A673 (cell line): ENCODE results near the gene ANKRD11. TPM values are rescaled to one million over a fixed set of nuclear protein-coding genes. Genes with fewer than 3 reads are reported as not detected.

Experiments
- BruUV-seq: library from RNA; stranded (reverse); fragments of 400-500 nt; replicated peaks from 2 replicates; lab custom pipeline; 2021; lab: Mats Ljungman, UMichigan
- CTCF ChIA-PET: fragments of 300-600 bp; sonication (Branson Sonifier 250); formaldehyde crosslinking; loops from one replicate; lab custom pipeline; 2022; ENCODE audit warnings: antibody characterized with exemption; lab: Charles Lee
- POLR2A ChIA-PET: fragments of 300-600 bp; sonication (Branson Sonifier 250); formaldehyde crosslinking; loops from one replicate; lab custom pipeline; 2022; ENCODE audit warnings: antibody characterized with exemption; ENCODE audit not compliant: low non-redundant PET; lab: Charles Lee
- DNase-seq: peaks from one replicate; pipeline ENCODE4 v3.0.0-alpha.2; 2015; ENCODE audit warnings: low spot score
- H3K27ac ChIP-seq: fragments of 200-600 bp; sonication (generic); 2 replicates; pipeline ENCODE4 v1.5.1; 2016; ENCODE audit warnings: mixed run types, low read depth, mild to moderate bottlenecking, mixed read lengths, antibody characterized with exemption, low read length; ENCODE audit not compliant: poor library complexity, severe bottlenecking
- H3K27me3 ChIP-seq: fragments of 200-600 bp; sonication (generic); replicated peaks from 2 replicates; pipeline ENCODE4 v1.6.1; 2017; ENCODE audit warnings: mixed run types, low read depth, mild to moderate bottlenecking, mixed read lengths, antibody characterized with exemption, low read length; ENCODE audit not compliant: insufficient read depth, poor library complexity
- H3K36me3 ChIP-seq: fragments of 200-600 bp; sonication (generic); 2 replicates; pipeline ENCODE4 v1.6.1; 2016; ENCODE audit warnings: mixed run types, mild to moderate bottlenecking, mixed read lengths, antibody characterized with exemption, low read length; ENCODE audit not compliant: insufficient read depth, poor library complexity, severe bottlenecking
- H3K4me1 ChIP-seq: fragments of 200-600 bp; sonication (generic); 2 replicates; pipeline ENCODE4 v1.6.1; 2017; ENCODE audit warnings: mixed run types, mild to moderate bottlenecking, mixed read lengths, antibody characterized with exemption, low read length; ENCODE audit not compliant: insufficient read depth, poor library complexity, severe bottlenecking
- H3K4me3 ChIP-seq: fragments of 200-600 bp; sonication (generic); 2 replicates; pipeline ENCODE4 v1.5.1; 2016; ENCODE audit warnings: low read depth, mixed run types, mild to moderate bottlenecking, mixed read lengths, low read length; ENCODE audit not compliant: poor library complexity, severe bottlenecking
- H3K9me3 ChIP-seq: fragments of 200-600 bp; sonication (generic); 2 replicates; pipeline ENCODE4 v1.6.1; 2016; ENCODE audit warnings: mixed run types, low read depth, mild to moderate bottlenecking, mixed read lengths, antibody characterized with exemption, low read length; ENCODE audit not compliant: poor library complexity, severe bottlenecking
- EZH2 ChIP-seq: fragments of 200-600 bp; sonication (generic); IDR thresholded peaks from 2 replicates; pipeline ENCODE4 v1.6.1; 2017; ENCODE audit warnings: borderline replicate concordance, low read depth, mild to moderate bottlenecking, mixed read lengths, antibody characterized with exemption, low read length; ENCODE audit not compliant: poor library complexity, severe bottlenecking
- intact Hi-C: fragments of 100-400 bp; cut with micrococcal nuclease; formaldehyde crosslinking; loops from one replicate; pipeline ENCODE4 v1.10.0; 2022; ENCODE audit not compliant: unreplicated experiment
- total RNA-seq: library from RNA; stranded (reverse); gene quantifications from 2 replicates; pipeline ENCODE4 v1.2.3, GENCODE V29; 2021
- TF ChIP-seq, protein P1 (sequence below): fragments of 300-800, 200-600 bp; sonication (generic); conservative IDR thresholded peaks from 2 replicates; pipeline ENCODE4 v1.5.1; 2017; ENCODE audit warnings: low read depth, mild to moderate bottlenecking, antibody characterized with exemption, low read length, moderate library complexity, mixed read lengths

ANKRD11 gene
- total RNA-seq, 1 experiment from 2014 or later: 217 TPM

DNA sequence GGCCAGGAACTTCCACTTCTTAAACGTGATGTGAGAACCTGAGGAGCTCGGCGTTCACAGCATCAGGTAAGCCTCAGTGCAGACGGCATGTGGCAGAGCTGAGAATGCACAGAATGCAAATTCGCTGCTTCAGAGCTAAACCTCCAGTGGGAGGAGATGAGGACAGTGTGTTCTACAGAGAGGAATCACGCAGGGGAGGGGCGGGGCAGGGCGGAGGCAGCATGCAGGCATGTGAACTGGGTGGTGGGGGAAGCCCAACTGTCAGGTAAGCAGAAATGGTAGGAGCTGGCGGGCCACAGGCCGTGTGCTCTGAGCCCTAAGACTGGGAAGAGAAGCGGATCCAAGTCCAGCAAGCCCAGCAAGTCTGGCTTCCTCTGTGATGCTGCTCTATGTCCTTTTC is 178.2 kb downstream of the ANKRD11 start:
- BruUV-seq: no TSS peak
- H3K4me3 ChIP-seq: no peak overlapping the region
- H3K9me3 ChIP-seq: no peaks in the 10 kb centered on the region
- no peaks in the 10 kb centered on the region for H3K27me3 ChIP-seq
- ChIA-PET CTCF (no interaction called here), POLR2A (no interaction called here)
- H3K4me1 ChIP-seq: peaks cover 36% of the 10 kb centered on the region
- intact Hi-C loops: no loop called here
- TF ChIP-seq EZH2: no peak
- TF ChIP-seq, protein P1, sequence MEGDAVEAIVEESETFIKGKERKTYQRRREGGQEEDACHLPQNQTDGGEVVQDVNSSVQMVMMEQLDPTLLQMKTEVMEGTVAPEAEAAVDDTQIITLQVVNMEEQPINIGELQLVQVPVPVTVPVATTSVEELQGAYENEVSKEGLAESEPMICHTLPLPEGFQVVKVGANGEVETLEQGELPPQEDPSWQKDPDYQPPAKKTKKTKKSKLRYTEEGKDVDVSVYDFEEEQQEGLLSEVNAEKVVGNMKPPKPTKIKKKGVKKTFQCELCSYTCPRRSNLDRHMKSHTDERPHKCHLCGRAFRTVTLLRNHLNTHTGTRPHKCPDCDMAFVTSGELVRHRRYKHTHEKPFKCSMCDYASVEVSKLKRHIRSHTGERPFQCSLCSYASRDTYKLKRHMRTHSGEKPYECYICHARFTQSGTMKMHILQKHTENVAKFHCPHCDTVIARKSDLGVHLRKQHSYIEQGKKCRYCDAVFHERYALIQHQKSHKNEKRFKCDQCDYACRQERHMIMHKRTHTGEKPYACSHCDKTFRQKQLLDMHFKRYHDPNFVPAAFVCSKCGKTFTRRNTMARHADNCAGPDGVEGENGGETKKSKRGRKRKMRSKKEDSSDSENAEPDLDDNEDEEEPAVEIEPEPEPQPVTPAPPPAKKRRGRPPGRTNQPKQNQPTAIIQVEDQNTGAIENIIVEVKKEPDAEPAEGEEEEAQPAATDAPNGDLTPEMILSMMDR: no peak
- DNase-seq: no peak
- peaks cover 48% of the 10 kb centered on the region for H3K36me3 ChIP-seq
- no peak overlapping the region for H3K27ac ChIP-seq

DNA sequence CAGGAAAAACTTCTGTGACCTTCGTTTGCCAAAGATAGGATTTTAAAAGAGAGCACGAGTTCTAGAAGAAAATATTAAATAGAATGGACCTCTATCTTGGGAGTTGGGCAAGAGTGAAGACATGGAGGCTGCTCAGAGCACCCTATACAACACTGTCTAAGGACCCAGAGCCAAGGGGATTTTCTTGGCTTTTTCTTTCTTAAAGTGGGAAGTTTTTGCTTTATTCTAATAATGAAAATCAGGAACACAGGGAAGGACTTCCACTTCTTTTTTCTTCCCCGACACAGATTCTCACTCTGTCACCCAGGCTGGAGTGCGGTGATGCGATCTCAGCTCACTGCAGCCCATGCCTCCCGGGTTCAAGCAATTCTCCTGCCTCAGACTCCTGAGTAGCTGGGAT is 178.7 kb downstream of the ANKRD11 start:
- no peak overlapping the region for H3K4me3 ChIP-seq
- H3K27me3 ChIP-seq: no peaks in the 10 kb centered on the region
- H3K4me1 ChIP-seq: peaks cover 31% of the 10 kb centered on the region
- no peak for DNase-seq
- H3K36me3 ChIP-seq: peaks cover 48% of the 10 kb centered on the region
- H3K9me3 ChIP-seq: no peaks in the 10 kb centered on the region
- no peak for TF ChIP-seq EZH2
- TF ChIP-seq, protein P1: no peak
- intact Hi-C loops: no loop called here
- no TSS peak for BruUV-seq
- ChIA-PET POLR2A (no interaction called here), CTCF (no interaction called here)
- peak overlapping the region; percentile 11 for H3K27ac ChIP-seq

DNA sequence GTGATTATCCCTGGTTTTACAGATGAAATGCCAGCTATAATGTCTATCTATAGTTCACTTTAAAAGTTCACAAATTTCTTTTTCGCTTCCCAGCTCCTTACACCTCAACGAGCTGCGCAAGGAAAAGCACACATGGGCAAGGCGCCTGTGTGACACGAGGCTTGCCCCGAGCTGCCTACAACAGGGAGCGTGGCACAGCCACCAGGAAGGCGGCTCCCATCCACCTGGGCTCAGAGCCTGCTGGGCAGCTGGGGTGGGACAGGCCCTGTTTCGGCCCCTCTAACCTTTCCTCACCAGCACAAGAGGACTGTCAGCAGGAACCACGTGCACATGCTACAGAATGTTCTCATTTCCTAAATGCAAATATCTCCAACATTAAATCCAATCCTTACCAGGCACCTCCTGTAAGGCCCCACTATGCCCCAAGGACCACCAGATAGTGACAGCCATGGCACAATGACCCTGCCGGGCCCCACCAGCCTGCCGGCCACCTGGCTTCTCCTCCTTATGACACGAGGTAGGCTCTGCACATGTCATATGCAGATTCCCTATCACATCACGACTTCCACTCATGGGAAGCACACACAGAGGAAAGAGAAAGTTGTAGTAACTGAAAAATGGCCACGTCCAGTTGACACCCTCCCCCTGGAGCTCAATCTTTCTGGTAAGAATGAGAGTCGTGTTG is 180.8 kb downstream of the ANKRD11 start:
- Histone ChIP-seq H3K27ac (peak overlapping the region; percentile 10), H3K4me3 (no peak overlapping the region), H3K9me3 (no peaks in the 10 kb centered on the region), H3K27me3 (no peaks in the 10 kb centered on the region), H3K4me1 (peaks cover 10% of the 10 kb centered on the region), H3K36me3 (peaks cover 45% of the 10 kb centered on the region)
- CTCF ChIA-PET: no interaction called here
- no peak for DNase-seq
- BruUV-seq: no TSS peak
- intact Hi-C loops: no loop called here
- POLR2A ChIA-PET: no interaction called here
- TF ChIP-seq, protein P1: no peak
- TF ChIP-seq EZH2: no peak
